GM12891 (cell line): ENCODE measurements around the gene BEST2.

Experiments
- POLR2A ChIP-seq: IDR thresholded peaks from 2 replicates; pipeline ENCODE4 v1.6.1; 2011; ENCODE audit warnings: low read depth, low read length, control low read depth
- POLR2AphosphoS5 ChIP-seq: IDR thresholded peaks from 2 replicates; pipeline ENCODE4 v1.6.1; 2011; ENCODE audit warnings: low read depth, low read length, control low read depth
- SPI1 ChIP-seq: IDR thresholded peaks from 2 replicates; pipeline ENCODE4 v1.6.1; 2011; ENCODE audit warnings: low read depth, low read length, control low read depth
- TAF1 ChIP-seq: IDR thresholded peaks from 2 replicates; pipeline ENCODE4 v1.6.1; 2011; ENCODE audit warnings: low read depth, low read length, control low read depth

DNA sequence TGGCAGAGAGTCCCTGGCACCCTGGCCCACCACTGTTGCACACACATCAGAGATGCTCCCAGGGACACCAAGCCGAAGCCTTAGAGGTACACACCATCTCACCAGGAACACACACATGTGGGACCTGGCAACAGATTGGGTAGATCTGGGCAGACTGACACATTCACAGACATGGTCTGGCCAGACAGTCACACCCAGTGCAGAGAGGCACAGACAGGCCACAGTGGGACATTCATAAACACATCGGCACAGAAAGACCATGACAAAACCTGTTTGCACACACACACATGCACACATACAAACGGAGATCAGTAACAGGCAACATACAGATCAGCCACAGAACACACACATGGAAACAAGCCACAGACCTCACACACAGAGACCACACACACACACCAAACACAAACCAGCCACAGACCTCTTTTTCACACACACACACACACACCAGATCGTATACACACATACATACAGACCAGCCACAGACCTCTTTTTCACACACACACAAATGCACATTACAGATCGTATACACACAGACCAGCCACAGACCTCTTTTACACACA, 33.4 kb downstream of the BEST2 start:
- 0 out of 2 replicates have a peak, but pooled peaks have one; percentile 24 for TF ChIP-seq POLR2A
- no peak for TF ChIP-seq TAF1
- TF ChIP-seq POLR2AphosphoS5: no peak
- no peak for TF ChIP-seq SPI1
